Mesenchymal stem cell (in vitro differentiated cells and primary cell): Measurements from ENCODE around the gene GDF2.
A peak's percentile ranks its signal among the peaks of the same experiment; 100 is the strongest.

ENCODE experiments used
- DNase-seq: peaks from one replicate; pipeline ENCODE4 v3.0.0-alpha.2; 2013
- H2AFZ ChIP-seq: one replicate; pipeline ENCODE4 v1.6.1; 2013; ENCODE audit warnings: low read depth, mild to moderate bottlenecking, control low read depth, inconsistent platforms, low read length, moderate library complexity
- H2AK5ac ChIP-seq: 2 replicates; pipeline ENCODE4 v1.6.1; 2013; ENCODE audit warnings: low read length, moderate library complexity, mild to moderate bottlenecking, inconsistent platforms; ENCODE audit not compliant: severe bottlenecking
- H2BK120ac ChIP-seq: one replicate; pipeline ENCODE4 v1.6.1; 2013; ENCODE audit warnings: low read depth, mild to moderate bottlenecking, inconsistent platforms, low read length, moderate library complexity
- H2BK12ac ChIP-seq, 2 experiments: one replicate each; pipeline ENCODE4 v1.6.1; 2013; ENCODE audit warnings: inconsistent platforms in 2 of 2, low read length in 2 of 2, mild to moderate bottlenecking in 2 of 2, moderate library complexity in 2 of 2, control low read depth in 1 of 2
- H2BK15ac ChIP-seq: one replicate; pipeline ENCODE4 v1.6.1; 2013; ENCODE audit warnings: mild to moderate bottlenecking, low read depth, inconsistent platforms; ENCODE audit not compliant: poor library complexity, severe bottlenecking
- H2BK5ac ChIP-seq: 2 replicates; pipeline ENCODE4 v1.6.1; 2013; ENCODE audit warnings: low read depth, mild to moderate bottlenecking, low read length, control low read depth, inconsistent platforms; ENCODE audit not compliant: poor library complexity, severe bottlenecking
- H3K14ac ChIP-seq, 2 experiments: one replicate each; pipeline ENCODE4 v1.6.1; 2013; ENCODE audit warnings: inconsistent platforms in 2 of 2, low read length in 2 of 2, control low read depth in 1 of 2, mild to moderate bottlenecking in 1 of 2, moderate library complexity in 1 of 2
- H3K18ac ChIP-seq, 2 experiments: one replicate each; pipeline ENCODE4 v1.6.1; 2013; ENCODE audit warnings: inconsistent platforms in 2 of 2, low read length in 2 of 2, control low read depth in 1 of 2, low read depth in 1 of 2, mild to moderate bottlenecking in 1 of 2
- H3K23ac ChIP-seq, 2 experiments: one replicate each; pipeline ENCODE4 v1.6.1; 2013; ENCODE audit warnings: inconsistent platforms in 2 of 2, low read length in 2 of 2, mild to moderate bottlenecking in 2 of 2, moderate library complexity in 2 of 2, control low read depth in 1 of 2
- H3K27ac ChIP-seq: 2 replicates; pipeline ENCODE4 v1.5.1; 2013; ENCODE audit warnings: mild to moderate bottlenecking, moderate library complexity, low read length, control low read depth, inconsistent platforms; ENCODE audit not compliant: poor library complexity, severe bottlenecking
- H3K27me3 ChIP-seq, 2 experiments: 2 replicates each; pipeline versions ENCODE4 v1.6.1 to v1.7.0; 2013; ENCODE audit warnings: low read length in 2 of 2, mild to moderate bottlenecking in 2 of 2, moderate library complexity in 2 of 2, control low read depth in 1 of 2, inconsistent platforms in 1 of 2; ENCODE audit not compliant: control insufficient read depth in 1 of 2, insufficient read depth in 1 of 2
- H3K36me3 ChIP-seq, 2 experiments: 2 replicates each; pipeline versions ENCODE4 v1.6.1 to v1.7.0; 2013; ENCODE audit warnings: low read length in 2 of 2, control low read depth in 1 of 2, inconsistent platforms in 1 of 2, low read depth in 1 of 2, mild to moderate bottlenecking in 1 of 2; ENCODE audit not compliant: insufficient read depth in 2 of 2, control insufficient read depth in 1 of 2
- H3K4ac ChIP-seq, 2 experiments: one replicate each; pipeline ENCODE4 v1.6.1; 2013; ENCODE audit warnings: inconsistent platforms in 2 of 2, low read length in 2 of 2, mild to moderate bottlenecking in 2 of 2, moderate library complexity in 2 of 2, control low read depth in 1 of 2, low read depth in 1 of 2
- H3K4me1 ChIP-seq: 2 replicates; pipeline ENCODE4 v1.6.1; 2013; ENCODE audit warnings: low read depth, low read length, control low read depth; ENCODE audit not compliant: control insufficient read depth, insufficient read depth
- H3K4me2 ChIP-seq: 2 replicates; pipeline ENCODE4 v1.6.1; 2013; ENCODE audit warnings: low read length, mild to moderate bottlenecking, inconsistent platforms; ENCODE audit not compliant: poor library complexity, severe bottlenecking
- H3K4me3 ChIP-seq, 2 experiments: 2 replicates each; pipeline versions ENCODE4 v1.5.1 to v1.7.0; 2013; ENCODE audit warnings: low read length in 2 of 2, mild to moderate bottlenecking in 2 of 2, control low read depth in 1 of 2, low read depth in 1 of 2; ENCODE audit not compliant: insufficient read depth in 1 of 2
- H3K79me1 ChIP-seq: replicated peaks from 2 replicates; pipeline ENCODE4 v1.6.1; 2013; ENCODE audit warnings: mild to moderate bottlenecking, control low read depth, low read length, inconsistent platforms; ENCODE audit not compliant: poor library complexity, severe bottlenecking
- H3K9ac ChIP-seq: 2 replicates; pipeline ENCODE4 v1.7.0; 2013; ENCODE audit warnings: mild to moderate bottlenecking, low read length, moderate library complexity
- H3K9me3 ChIP-seq: 2 replicates; pipeline ENCODE4 v1.7.0; 2013; ENCODE audit warnings: mild to moderate bottlenecking, low read length; ENCODE audit not compliant: control insufficient read depth
- H4K8ac ChIP-seq: one replicate; pipeline ENCODE4 v1.6.1; 2013; ENCODE audit warnings: inconsistent platforms, mild to moderate bottlenecking, low read length, moderate library complexity
- H4K91ac ChIP-seq: one replicate; pipeline ENCODE4 v1.6.1; 2013; ENCODE audit warnings: mild to moderate bottlenecking, low read length, inconsistent platforms
- WGBS: methylation state at CpG from one replicate; pipeline ENCODE4 v1.1.7; 2013; ENCODE audit warnings: mixed read lengths; 5-methylcytosine and 5-hydroxymethylcytosine counted together

The GDF2 gene

DNA sequence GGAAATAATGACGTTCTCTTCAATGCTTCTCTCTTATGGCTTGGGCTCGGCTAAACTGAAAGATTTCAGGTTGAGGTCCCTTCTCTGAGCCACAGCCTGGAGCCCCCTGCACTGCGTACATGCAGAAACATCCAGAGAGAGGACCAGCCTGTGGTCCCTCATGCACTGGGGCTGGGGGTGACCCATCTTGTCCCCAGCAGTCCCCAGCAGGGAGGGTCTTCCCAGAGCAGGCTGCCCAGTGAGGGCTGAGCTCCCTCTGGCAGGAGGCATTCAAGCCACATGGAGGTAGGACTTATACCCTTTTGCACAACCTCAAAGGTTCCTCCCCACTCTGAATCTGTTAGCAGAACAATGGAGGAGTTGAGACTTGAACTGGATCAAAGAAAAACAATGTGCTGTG, 14.9 kb upstream of the GDF2 start:
- Histone ChIP-seq H3K27ac (no peak overlapping the region), H2BK12ac (no peak overlapping the region), H3K4me2 (no peak overlapping the region), H3K23ac (no peak overlapping the region), H3K4ac (no peak overlapping the region), H3K9ac (no peak overlapping the region), H4K91ac (no peak overlapping the region), H2BK15ac (no peak overlapping the region), H3K18ac (no peak overlapping the region), H3K4me1 (no peaks in the 10 kb centered on the region), H2BK120ac (no peak overlapping the region), H3K79me1 (no peaks in the 10 kb centered on the region), H3K36me3 (no peaks in the 10 kb centered on the region), H4K8ac (no peak overlapping the region), H2AFZ (no peak overlapping the region), H2BK5ac (no peak overlapping the region), H3K4me3 (no peak overlapping the region), H3K9me3 (no peaks in the 10 kb centered on the region), H3K14ac (no peak overlapping the region), H2AK5ac (no peak overlapping the region), H3K27me3 (peaks cover 45 to 77% of the 10 kb centered on the region in 2 experiments)
- 79% methylated on average over 3 of the region's 3 CpGs for WGBS
- DNase-seq = no peak

DNA sequence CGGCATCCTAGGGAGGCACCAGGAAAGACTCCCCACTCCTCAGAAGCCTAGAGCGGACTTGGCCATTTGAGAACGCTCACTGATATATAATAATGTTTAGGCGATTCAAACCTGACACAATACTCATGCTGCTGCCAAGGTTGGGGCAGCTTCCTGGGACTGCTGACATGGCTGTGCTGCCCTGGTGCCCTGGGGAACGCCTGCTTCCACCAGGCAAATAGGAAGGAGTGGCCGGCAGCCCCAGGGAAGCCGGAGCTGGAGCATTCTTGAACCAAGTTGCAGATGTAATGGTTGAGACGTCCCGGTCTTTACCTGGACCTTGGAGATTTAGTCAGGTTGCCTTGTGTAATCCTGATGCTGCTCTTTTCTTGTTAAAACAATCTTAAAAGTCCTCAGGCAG, 13.5 kb upstream of the GDF2 start:
- H3K79me1 ChIP-seq = no peaks in the 10 kb centered on the region
- no peak overlapping the region for H2AK5ac ChIP-seq
- H3K14ac ChIP-seq = no peak overlapping the region
- no peaks in the 10 kb centered on the region for H3K4me1 ChIP-seq
- no peak overlapping the region for H3K9ac ChIP-seq
- H3K23ac ChIP-seq = no peak overlapping the region
- no peak overlapping the region for H2BK120ac ChIP-seq
- no peak overlapping the region for H3K4ac ChIP-seq
- H2BK15ac ChIP-seq = no peak overlapping the region
- no peak overlapping the region for H3K4me2 ChIP-seq
- no peaks in the 10 kb centered on the region for H3K9me3 ChIP-seq
- H3K4me3 ChIP-seq = no peak overlapping the region
- 93% methylated on average over 9 of the region's 9 CpGs for WGBS
- no peak for DNase-seq
- H2BK5ac ChIP-seq = no peak overlapping the region
- no peak overlapping the region for H4K91ac ChIP-seq
- no peak overlapping the region for H4K8ac ChIP-seq
- H2AFZ ChIP-seq = no peak overlapping the region
- H3K27me3 ChIP-seq = peaks cover 33 to 74% of the 10 kb centered on the region in 2 experiments
- no peak overlapping the region for H2BK12ac ChIP-seq
- H3K36me3 ChIP-seq = no peaks in the 10 kb centered on the region
- no peak overlapping the region for H3K18ac ChIP-seq
- no peak overlapping the region for H3K27ac ChIP-seq

DNA sequence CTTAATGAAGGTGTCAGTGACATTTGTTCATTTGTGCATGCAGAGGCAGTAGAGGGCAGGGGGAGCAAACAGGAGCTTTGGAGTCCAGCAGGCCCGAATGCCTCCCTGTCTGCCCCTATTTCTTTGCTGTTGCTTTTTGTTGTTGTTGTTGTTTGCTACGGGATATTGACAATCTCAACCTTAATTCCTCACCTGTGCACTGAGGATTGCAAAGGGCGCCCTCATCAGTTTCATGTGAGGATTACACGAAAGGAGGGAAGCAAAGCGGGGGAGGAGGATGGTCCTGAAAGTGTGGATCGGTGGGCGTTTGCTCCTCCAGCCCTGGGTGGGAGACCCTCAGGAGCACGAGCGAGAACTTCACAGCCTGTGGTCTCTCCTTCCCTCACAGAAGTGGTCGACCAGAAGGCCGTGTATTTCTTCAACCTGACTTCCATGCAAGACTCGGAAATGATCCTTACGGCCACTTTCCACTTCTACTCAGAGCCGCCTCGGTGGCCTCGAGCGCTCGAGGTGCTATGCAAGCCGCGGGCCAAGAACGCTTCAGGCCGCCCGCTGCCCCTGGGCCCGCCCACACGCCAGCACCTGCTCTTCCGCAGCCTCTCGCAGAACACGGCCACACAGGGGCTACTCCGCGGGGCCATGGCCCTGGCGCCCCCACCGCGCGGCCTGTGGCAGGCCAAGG, 12.7 kb upstream of the GDF2 start:
- no peak overlapping the region for H3K14ac ChIP-seq
- H3K4me2 ChIP-seq = no peak overlapping the region
- no peaks in the 10 kb centered on the region for H3K79me1 ChIP-seq
- H3K9me3 ChIP-seq = no peaks in the 10 kb centered on the region
- H3K23ac ChIP-seq = no peak overlapping the region
- no peak overlapping the region for H2AK5ac ChIP-seq
- peaks cover 32 to 77% of the 10 kb centered on the region in 2 experiments for H3K27me3 ChIP-seq
- no peak overlapping the region for H2AFZ ChIP-seq
- no peaks in the 10 kb centered on the region for H3K4me1 ChIP-seq
- 77% methylated on average over 33 of the region's 34 CpGs for whole genome bisulfite sequencing
- H2BK15ac ChIP-seq = no peak overlapping the region
- no peak overlapping the region for H4K8ac ChIP-seq
- peak overlapping the region in 1 of 2 experiments; percentile 20 for H3K4me3 ChIP-seq
- H3K9ac ChIP-seq = no peak overlapping the region
- H3K27ac ChIP-seq = no peak overlapping the region
- no peak overlapping the region for H4K91ac ChIP-seq
- no peak overlapping the region for H3K4ac ChIP-seq
- no peak overlapping the region for H2BK12ac ChIP-seq
- DNase-seq = no peak
- no peak overlapping the region for H3K18ac ChIP-seq
- H2BK5ac ChIP-seq = no peak overlapping the region
- H2BK120ac ChIP-seq = no peak overlapping the region
- H3K36me3 ChIP-seq = no peaks in the 10 kb centered on the region

DNA sequence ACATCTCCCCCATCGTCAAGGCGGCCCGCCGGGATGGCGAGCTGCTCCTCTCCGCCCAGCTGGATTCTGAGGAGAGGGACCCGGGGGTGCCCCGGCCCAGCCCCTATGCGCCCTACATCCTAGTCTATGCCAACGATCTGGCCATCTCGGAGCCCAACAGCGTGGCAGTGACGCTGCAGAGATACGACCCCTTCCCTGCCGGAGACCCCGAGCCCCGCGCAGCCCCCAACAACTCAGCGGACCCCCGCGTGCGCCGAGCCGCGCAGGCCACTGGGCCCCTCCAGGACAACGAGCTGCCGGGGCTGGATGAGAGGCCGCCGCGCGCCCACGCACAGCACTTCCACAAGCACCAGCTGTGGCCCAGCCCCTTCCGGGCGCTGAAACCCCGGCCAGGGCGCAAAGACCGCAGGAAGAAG, 12.2 kb upstream of the GDF2 start:
- no peaks in the 10 kb centered on the region for H3K4me1 ChIP-seq
- H2BK15ac ChIP-seq = no peak overlapping the region
- DNase-seq = no peak
- no peak overlapping the region for H3K27ac ChIP-seq
- H3K9ac ChIP-seq = no peak overlapping the region
- H2BK120ac ChIP-seq = no peak overlapping the region
- no peaks in the 10 kb centered on the region for H3K9me3 ChIP-seq
- no peak overlapping the region for H3K18ac ChIP-seq
- H2BK5ac ChIP-seq = no peak overlapping the region
- H2AK5ac ChIP-seq = no peak overlapping the region
- H3K79me1 ChIP-seq = no peaks in the 10 kb centered on the region
- H3K4ac ChIP-seq = no peak overlapping the region
- H4K8ac ChIP-seq = no peak overlapping the region
- no peaks in the 10 kb centered on the region for H3K36me3 ChIP-seq
- no peak overlapping the region for H2AFZ ChIP-seq
- H3K27me3 ChIP-seq = peaks cover 27 to 76% of the 10 kb centered on the region in 2 experiments
- no peak overlapping the region for H2BK12ac ChIP-seq
- H3K4me3 ChIP-seq = no peak overlapping the region
- WGBS = 96% methylated on average over 37 of the region's 37 CpGs
- H4K91ac ChIP-seq = no peak overlapping the region
- no peak overlapping the region for H3K4me2 ChIP-seq
- no peak overlapping the region for H3K23ac ChIP-seq
- no peak overlapping the region for H3K14ac ChIP-seq
